Activated T-cell treated with anti-CD3 and anti-CD28 coated beads, Interleukin-2, amount 50 U/mL, for 1 hour (primary cell): ENCODE data around the gene KRR1.
"Not testable (repeated sequence)": the region's sequence is repeated elsewhere in the genome, so short reads cannot be mapped to it uniquely, and the experiment has no call there.

Experiments used
- DNase-seq: peaks from one replicate; pipeline ENCODE4 v3.0.0-alpha.2; 2020

KRR1 gene

DNA sequence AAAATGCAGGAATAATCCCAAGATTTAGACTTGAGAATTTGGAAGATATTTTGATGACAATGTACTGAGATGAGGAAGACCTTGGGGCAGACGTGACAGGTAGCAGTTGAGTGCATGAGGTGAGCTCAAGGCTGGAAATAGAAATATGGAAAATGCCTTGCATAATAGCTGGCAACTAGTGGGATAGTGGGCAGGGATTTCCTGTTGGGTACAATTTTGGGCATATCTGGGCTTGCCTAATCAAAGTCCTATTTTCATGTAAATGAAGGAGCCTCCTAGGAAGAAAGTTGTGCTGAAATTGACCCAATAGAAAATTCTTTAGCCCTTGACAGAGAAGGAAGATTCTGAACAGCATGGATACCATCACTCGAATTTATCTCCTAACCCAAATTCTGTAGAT, 37.3 kb downstream of the KRR1 start:
- no peak for DNase-seq

DNA sequence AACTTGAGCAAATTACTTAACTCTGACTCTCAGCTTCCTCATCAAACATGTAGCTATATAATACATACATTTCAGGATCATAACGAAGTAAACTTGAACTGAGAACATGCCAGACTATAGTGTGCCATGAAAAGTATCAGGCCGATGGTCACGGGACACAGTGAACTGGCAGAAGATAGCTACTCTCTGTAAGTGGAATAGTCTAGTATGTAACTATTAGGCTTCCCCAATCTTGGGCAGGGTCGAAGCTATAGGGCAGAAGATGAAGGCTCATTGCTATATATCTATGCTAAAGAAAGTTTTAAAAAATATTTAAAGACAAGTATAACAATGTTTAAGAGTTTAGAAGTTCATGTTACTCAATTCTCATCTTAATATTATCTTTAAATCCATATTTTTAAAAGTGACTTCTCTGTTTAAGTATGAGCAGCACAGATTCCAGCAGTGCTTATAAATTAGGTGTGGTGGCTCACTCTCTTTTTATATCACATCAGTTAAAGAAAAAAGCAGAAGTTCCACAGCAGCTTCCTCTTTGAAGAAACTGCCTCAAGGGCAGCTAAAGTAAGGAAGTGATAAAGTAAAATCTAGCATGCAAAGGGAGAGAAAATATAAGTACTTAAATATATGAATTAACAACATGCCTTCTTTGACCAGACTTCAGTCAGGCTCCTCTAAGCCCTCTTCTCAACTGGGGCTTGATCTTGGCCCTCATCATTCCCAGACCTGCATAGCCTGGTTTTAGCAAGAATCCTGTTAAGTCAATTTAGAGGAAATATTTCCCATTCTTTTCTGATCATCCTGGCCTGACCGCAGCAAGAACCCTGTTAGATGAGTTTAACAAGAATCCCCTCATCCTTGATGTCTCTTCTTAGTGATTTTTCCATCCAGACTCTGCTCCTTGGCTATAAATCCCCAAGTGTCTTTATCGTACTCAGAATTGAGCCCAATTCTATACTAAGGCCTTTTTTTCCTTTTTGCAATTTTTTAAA, 39.2 kb downstream of the KRR1 start:
- DNase-seq = no peak

DNA sequence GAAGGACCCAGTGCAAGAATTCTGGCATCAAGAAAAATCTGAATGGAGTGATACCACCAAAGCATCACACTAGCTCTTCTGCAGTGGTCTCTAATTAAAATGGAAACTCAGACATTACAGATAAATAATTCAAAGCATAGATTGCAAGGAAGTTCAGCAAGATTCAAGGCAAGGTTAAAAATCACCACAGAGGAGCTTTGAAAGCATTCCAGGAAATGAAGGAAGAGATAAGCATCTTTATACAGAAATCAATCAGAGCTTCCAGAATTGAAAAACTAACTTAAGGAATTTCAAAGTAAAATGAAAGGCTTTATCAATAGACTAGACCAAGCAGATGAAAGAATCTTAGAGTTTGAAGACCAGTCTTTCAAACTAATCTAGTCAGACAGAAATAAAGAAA, 51.2 kb downstream of the KRR1 start:
- no peak for DNase-seq

DNA sequence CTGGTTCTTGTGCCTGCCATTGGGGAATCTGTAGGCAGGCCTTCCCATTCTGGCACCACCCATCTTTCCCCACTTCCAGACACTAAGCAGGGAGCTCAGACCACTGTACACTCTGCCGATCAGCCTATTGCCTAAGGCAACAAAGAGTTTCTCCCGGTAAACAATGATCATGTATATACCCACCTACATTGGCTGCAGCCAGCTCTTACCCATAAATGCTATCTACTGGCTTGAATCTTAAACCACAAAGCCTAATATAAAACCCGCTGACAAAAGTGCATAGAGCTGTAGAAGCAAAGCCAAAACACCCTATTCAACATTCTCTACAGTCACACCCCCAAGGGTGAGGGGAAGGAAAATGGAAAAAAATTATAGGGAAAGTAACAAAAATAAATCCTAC, 51.7 kb downstream of the KRR1 start:
- DNase-seq = no peak

DNA sequence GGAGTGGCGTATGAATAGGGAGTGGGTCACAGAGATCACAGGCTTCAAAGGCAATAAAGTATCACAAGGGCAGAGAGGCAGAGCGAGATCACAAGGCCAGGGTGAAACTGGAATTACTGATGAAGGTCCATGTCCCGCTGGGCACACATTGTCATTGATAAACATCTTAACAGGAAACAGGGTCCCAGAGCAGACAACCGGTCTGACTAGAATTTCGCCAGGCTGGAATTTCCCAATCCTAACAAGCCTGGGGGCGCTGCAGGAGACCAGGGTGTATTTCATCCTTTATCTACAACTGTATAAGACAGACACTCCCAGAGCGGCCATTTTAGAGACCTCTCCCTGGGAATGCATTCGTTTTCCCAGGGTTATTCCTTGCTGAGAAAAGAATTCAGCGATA, 53.5 kb downstream of the KRR1 start:
- DNase-seq = not testable (repeated sequence)

DNA sequence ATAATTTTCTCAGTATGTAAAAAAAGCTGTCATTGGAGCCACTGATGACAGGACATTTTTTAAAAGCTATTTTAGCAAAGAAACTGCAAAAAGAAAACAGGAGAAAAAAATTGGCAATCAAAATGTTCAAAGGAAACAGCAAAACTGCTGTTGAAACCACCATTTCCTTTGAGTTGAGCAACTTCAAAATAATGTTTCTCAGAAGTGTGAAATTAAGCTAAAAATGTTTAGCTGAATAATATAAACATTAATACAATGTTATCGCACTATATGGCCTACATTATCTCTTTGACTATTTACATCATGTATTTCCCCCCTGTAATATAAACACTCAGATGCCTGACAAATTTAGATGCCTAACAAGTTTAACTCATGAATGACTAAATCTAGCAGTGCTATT, 54.2 kb downstream of the KRR1 start:
- DNase-seq = no peak

DNA sequence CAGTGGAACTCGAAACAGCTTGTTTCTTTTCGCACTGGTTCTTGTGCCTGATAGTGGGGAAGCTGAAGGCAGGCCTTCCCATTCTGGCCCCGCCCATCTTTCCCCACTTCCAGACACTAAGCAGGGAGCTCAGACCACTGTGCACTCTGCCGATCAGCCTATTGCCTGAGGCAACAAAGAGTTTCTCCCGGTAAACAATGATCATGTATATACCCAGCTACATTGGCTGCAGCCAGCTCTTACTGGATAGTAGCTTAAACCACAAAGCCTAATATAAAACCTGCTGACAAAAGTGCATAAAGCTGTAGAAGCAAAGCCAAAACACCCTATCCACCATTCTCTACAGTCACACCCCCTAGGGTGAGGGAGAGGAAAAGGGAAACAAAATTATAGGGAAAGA, 55.6 kb downstream of the KRR1 start:
- DNase-seq = no peak

DNA sequence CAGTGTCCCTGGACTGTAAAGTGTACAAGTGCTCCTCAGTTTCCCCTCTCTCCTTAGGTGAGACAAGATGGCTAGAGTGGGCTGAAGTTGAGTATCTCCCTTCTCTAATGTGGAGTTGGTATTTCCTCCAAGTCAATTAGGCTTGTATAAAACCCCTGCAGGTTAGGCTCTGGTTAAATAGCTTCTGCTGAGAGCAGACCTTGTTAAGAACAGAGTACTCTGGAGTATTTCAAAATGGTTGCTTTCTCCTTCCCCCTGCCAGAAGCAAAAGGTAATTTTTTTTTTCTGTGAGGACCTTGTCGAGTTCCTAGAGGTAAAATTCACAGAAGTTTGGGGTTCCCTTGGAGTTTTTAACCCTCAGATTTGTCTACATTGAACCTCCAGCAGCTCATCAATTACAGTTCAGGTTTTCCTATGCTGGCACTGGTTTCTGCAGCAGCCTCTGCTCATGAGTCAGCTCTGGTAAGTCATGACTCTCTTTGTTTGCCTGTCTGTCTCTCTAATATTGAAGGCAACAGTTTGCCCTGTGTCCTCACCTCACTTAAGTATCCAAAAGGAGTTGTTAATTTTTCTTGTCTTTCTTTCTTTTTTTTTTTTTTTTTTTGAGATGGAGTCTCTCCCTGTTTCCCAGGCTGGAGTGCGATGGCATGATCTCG, 58.6 kb downstream of the KRR1 start:
- no peak for DNase-seq

DNA sequence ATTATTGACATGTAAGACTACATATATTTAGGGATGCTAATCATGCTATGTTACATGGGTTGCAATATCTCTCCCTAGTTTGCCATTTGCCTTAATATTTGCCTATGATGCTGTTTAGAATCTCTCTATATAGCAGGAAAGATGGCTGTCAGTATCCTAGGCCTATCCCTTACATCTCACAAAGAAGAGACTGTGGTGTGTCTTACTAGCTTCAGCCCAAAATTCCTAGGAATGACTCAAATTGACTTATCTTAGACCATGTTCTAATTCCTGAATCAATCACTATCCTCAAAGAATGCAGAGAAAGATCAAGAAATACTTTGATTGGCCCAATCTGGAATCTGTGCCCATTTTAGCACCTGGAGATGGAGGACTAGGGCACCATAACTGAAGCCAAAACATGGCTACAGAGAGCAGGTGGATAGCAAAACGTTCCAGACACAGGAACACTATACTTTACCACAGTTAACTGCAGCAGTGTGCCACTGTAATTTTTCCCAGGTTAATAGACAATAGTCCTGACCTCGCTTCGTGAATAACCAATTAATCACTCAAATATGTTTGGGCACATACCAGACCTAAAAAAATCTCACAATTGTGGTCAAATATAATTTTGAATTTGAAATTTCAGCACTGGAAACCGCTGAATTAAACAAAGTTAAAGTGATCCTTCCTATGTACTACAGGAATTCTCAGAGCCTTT, 63.6 kb downstream of the KRR1 start:
- DNase-seq = no peak

DNA sequence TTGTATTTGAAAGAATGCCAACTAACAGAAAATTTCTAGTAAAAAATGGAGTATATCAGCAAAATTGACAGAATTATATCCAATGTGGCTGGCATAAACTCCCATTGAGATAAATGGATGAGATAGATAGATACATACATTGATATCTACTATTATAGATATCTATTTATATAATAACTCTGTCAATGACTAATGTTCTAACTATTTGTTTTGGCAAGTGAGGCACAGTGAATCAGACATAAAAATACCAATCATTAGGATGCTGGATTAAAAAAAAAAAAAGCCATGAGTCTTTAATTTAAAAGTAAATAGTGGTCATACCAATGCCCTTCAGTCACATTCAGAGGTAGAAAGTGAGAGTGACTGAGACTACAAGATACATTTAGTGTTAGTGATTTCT, 64.6 kb downstream of the KRR1 start:
- DNase-seq = no peak

DNA sequence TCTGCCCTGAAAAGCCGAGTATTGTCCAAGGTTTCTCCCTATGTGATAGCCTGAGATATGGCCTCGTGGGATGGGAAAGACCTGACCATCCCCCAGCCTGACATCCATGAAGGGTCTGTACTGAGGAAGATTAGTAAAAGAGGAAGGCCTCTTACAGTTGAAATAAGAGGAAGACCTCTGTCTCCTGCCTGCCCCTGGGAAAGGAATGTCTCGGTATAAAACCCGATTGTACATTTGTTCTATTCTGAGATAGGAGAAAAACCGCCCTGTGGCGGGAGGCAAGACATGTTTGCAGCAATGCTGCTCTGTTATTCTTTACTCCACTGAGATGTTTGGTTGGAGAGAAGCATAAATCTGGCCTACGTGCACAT, 66.3 kb downstream of the KRR1 start:
- not testable (repeated sequence) for DNase-seq

DNA sequence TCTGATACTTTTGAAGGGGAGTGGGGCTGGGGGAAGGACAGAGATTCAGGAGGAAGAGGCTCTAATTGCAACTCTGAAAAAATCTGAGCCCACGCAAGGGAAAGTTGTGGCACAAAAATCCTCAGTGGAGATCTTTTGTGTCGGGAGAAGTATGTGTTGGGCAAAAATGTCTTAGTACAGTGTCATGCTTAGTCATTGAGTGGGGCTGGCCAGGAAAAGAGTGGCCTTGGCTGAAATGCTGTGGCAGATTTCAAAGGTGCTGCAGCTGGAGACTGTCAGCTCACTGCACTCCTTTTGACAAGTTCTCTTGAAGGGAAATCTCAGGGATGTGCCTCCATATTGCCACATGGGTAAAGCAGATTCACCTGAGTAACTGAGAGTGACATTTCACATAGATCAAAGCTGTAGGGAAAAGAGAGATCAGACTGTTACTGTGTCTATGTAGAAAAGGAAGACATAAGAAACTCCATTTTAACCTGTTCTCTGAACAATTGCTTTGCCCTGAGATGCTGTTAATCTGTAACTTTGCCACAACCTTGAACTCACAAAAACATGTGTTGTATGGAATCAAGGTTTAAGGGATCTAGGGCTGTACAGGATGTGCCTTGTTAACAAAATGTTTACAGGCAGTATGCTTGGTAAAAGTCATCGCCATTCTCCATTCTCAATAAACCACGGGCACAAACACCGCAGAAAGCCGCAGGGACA, 66.8 kb downstream of the KRR1 start:
- no peak for DNase-seq

DNA sequence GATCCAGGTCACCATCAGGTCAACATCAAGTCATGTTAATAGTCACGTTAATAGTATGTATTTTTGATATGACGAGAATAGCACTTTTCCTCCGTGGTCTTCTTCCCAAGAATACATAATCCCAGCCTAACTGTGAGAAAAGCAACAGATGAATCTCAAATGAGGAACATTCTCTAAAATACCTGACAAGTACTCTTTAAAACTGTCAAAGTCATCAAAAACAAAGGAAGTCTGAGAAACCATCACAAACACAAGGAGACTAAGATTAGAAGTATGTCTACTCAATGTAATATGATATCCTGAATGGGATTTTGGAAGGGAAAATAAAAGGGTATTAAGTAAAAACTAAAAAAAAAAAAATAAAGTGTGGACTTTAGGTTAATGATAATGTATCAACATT, 67.7 kb downstream of the KRR1 start:
- DNase-seq = no peak

DNA sequence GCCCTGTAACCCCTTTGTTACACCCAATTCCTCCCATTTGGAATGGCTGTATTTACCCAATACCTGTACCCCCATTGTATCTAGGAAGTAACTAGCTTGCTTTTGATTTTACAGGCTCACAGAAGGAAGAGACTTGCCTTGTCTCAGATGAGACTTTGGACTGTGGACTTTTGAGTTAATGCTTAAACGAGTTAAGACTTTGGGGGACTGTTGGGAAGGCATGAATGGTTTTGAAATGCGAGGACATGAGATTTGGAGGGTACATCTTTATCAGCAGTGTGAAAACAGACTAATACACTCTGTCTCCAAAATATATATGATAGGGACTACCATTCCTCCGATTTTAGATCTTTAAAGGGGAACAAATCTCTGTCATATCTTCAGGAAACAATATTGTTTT, 69.0 kb downstream of the KRR1 start:
- DNase-seq = not testable (repeated sequence)

DNA sequence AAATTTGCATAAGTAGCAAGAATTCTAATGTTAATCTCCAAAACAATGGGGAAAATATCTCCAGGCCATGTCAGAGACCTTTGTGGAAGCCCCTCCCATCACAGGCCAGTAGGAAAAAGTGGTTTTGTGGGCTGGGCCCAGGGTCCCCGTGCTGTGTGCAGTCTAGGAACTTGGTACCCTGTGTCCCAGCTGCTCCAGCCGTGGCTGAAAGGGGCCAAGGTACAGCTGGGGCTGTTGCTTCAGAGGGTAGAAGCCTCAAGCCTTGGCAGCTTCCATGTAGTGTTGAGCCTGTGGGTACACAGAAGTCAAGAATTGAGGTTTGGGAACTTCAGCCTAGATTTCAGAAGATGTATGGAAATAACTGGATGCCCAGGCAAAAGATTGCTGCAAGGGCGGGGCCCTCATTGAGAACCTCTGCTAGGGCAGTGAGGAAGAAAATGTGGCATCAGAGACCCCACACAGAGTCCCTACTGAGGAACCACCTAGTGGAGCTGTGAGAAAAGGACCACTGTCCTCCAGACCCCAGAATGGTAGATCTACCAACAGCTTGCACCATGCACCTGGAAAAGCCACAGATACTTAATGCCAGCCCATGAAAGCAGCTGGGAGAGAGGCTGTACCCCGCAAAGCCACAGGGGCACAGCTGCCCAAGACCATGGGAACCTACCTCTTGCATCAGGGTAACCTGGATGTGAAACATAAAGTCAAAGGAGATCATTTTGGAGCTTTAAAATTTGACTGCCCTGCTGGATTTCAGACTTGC, 69.5 kb downstream of the KRR1 start:
- not testable (repeated sequence) for DNase-seq
